HG02798 (cell line): ENCODE data around the gene WDTC1.
A peak's percentile ranks its signal among the peaks of the same experiment; 100 is the strongest.
"Not testable (repeated sequence)": the region's sequence is repeated elsewhere in the genome, so short reads cannot be mapped to it uniquely, and the experiment has no call there.

Experiments
- ATAC-seq: cut with Tn5 transposase; IDR thresholded peaks from one replicate; pipeline ENCODE4 v1.9.1; 2021; ENCODE audit warnings: mild to moderate bottlenecking; ENCODE audit not compliant: unreplicated experiment, poor library complexity

WDTC1 gene

GRCh38 chr1:27246194-27246593, 11.8 kb downstream of the WDTC1 start:
- no peak for ATAC-seq

DNA sequence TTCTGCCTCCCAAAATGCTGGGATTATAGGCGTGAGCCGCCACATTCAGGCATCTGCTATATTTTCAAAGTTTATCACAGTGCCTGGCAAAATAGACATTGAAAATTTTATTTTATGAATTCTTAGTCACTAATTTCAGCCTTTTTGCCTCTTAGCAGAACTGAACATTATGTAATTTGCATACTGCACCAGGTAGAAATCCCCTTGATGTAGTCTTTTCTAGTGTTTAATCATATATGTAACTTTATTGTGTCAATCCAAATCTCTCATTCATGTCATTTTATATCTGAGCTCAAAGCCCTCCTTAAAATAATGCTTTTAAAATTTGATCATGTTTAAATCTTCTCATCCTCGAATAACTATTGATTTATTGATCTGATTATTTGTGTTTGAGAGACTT, 19.2 kb downstream of the WDTC1 start:
- no peak for ATAC-seq

GRCh38 chr1:27255136-27255535, 20.7 kb downstream of the WDTC1 start:
- ATAC-seq: no peak

GRCh38 chr1:27257155-27257554, 22.7 kb downstream of the WDTC1 start:
- ATAC-seq: no peak

DNA sequence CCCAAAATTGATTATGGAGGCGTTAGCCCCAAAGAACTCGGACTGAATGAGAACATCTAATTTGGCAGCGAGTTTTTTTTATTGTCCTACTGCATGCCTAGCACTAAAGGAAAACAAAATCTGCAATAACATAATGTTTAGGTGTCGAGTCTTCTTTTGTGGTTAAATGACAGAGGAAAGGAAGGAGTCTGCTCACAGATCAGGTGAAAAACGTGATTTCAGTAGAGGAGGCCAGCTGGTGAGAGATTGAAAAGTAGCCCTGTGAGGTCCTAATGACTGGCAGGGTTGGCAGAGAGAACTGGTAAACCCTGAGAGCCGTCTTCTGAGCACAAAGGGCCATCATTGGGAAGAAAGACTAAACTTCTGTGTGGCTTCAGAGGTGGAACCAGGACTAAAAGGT, 24.2 kb downstream of the WDTC1 start:
- ATAC-seq: no peak

- ATAC-seq: no peak
Observed at GRCh38 chr1:27267153-27267552, 32.7 kb downstream of the WDTC1 start.

DNA sequence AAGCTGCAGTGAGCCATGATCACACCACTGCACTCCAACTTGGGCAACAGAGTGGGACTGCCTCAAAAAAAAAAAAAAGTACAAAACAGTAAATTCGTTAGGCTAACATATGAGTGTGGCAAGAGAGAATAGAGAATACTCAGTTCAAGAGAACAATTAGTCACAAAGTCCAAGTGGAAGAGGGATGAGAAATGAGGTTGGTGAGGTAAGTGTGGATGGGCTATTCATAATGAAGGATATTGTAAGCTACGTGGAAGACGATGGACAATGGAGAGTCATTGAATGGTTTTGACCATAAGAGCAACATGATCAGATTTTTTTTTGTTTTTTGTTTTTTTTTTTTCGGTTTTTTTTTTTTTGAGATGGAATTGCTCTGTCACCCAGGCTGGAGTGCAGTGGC, 34.8 kb downstream of the WDTC1 start:
- ATAC-seq: no peak

- no peak for ATAC-seq
Observed at GRCh38 chr1:27274204-27274603, 39.8 kb downstream of the WDTC1 start.

GRCh38 chr1:27275696-27276095, 41.3 kb downstream of the WDTC1 start:
- no peak for ATAC-seq

- peak; percentile 42 for ATAC-seq
Observed at GRCh38 chr1:27284425-27285273, 50.2 kb downstream of the WDTC1 start.

GRCh38 chr1:27285274-27285660, 50.8 kb downstream of the WDTC1 start:
- no peak for ATAC-seq

GRCh38 chr1:27285821-27286220, 51.4 kb downstream of the WDTC1 start:
- not testable (repeated sequence) for ATAC-seq

DNA sequence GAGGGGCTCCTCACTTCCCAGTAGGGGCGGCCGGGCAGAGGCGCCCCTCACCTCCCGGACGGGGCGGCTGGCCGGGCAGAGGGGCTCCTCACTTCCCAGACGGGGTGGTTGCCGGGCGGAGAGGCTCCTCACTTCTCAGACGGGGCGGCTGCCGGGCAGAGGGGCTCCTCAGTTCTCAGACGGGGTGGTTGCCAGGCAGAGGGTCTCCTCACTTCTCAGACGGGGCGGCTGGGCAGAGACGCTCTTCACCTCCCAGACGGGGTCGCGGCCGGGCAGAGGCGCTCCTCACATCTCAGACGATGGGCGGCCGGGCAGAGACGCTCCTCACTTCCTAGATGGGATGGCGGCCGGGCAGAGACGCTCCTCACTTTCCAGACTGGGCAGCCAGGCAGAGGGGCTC, 54.7 kb downstream of the WDTC1 start:
- ATAC-seq: not testable (repeated sequence)

DNA sequence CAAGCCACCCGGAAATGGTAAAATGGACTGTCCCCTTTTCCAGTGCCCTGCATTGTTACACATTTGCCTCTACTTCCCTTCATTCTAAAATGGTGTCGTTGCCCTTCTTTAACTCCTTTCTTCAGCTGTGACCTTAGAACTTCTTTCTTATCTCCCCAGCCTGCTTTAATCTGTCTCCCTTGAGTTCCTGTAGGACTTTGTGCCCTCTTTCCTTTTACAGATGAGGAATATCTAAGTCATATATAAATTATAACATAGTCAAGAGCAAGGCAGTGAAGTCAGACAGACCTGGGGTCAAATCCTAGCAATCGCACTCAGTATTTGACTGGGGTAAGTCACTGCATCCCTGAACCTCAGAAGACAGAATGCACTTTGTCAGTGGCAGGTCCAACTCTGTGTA, 56.1 kb downstream of the WDTC1 start:
- no peak for ATAC-seq

GRCh38 chr1:27292106-27292505, 57.7 kb downstream of the WDTC1 start:
- ATAC-seq: no peak

GRCh38 chr1:27293915-27294314, 59.5 kb downstream of the WDTC1 start:
- ATAC-seq: no peak

DNA sequence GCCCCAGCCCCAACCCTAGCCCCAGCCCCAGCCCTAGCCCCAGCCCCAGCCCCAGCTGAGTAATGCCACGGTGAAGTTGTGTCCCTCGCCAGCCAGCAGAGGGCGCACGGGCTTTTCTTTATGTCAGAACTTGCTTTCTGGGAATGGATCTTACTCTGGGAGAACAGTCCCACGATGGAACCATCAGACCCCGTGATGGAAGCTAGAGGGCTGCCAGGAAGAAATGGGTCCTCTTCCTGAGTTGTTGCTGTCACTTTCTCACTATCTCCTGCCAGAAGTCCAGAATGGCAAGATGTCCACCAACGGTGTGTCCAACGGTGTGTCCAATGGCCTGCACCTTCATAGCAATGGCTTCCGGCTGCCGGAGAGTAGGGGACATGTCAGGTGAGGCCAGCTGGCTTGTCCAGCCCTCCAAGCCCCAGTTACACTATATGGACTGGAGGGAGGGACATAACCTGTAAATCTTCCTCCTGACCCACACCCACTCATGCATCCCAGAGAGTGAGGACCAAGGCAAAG, 62.4 kb downstream of the WDTC1 start:
- no peak for ATAC-seq

- ATAC-seq: no peak
Observed at GRCh38 chr1:27297903-27298302, 63.5 kb downstream of the WDTC1 start.

- no peak for ATAC-seq
Observed at GRCh38 chr1:27298632-27299384, 64.4 kb downstream of the WDTC1 start.

- ATAC-seq: no peak
Observed at GRCh38 chr1:27299385-27300271, 65.2 kb downstream of the WDTC1 start.
